K562 (cell line): ENCODE measurements around the gene TGM3. TPM values are rescaled to one million over a fixed set of nuclear protein-coding genes. Genes with fewer than 3 reads are reported as not detected.

ENCODE experiments used
- ATAC-seq: fragments of 200-7000 bp; cut with Tn5 transposase; 3 replicates; pipeline ENCODE4 v1.9.1; 2020; ENCODE audit warnings: moderate library complexity
- BruUV-seq: library from RNA; stranded (reverse); fragments of 400-500 nt; replicated peaks from 2 replicates; lab custom pipeline; 2021; lab: Mats Ljungman, UMichigan
- CTCF ChIA-PET: fragments of 300-600 bp; formaldehyde crosslinking; extraction: SDS; loops from one replicate; lab custom pipeline; 2021; ENCODE audit warnings: low intra/inter-chr PET ratio; lab: Yijun Ruan, JAX
- POLR2A ChIA-PET: fragments of 300-600, 350-650 bp; sonication (Branson Sonifier 250); formaldehyde crosslinking; extraction: SDS; loops from one replicate; lab custom pipeline; 2021; ENCODE audit warnings: antibody characterized with exemption, inconsistent platforms; lab: Yijun Ruan, JAX
- DNase-seq, 4 experiments: peaks; one replicate each; pipeline versions ENCODE4 v3.0.0 to v3.0.0-alpha.2; 2011 to 2018; ENCODE audit warnings: low spot score in 3 of 4, mixed read lengths in 3 of 4; ENCODE audit errors: extremely low read depth in 1 of 4
- FAIRE-seq: peaks from 2 replicates; lab custom pipeline; 2011; peaks lifted over from hg19 to GRCh38; lab: Jason Lieb, UNC
- H2AFZ ChIP-seq: 2 replicates; pipeline ENCODE4 v1.6.0; 2011; ENCODE audit warnings: low read depth, low read length, control low read depth, inconsistent platforms
- H3K27ac ChIP-seq: fragments of 200-600 bp; 3 replicates; pipeline ENCODE4 v1.8.0; 2011; ENCODE audit warnings: low read depth, mild to moderate bottlenecking, control low read depth, inconsistent platforms, low read length, moderate library complexity, mixed read lengths; ENCODE audit errors: extremely low read depth
- H3K27me3 ChIP-seq, 2 experiments: fragments of 300-600 bp in 1 of 2; 2 replicates in 1 of 2; 3 replicates in 1 of 2; pipeline versions ENCODE4 v1.6.0 to v1.8.0; 2011; ENCODE audit warnings: inconsistent platforms in 2 of 2, low read length in 2 of 2, mild to moderate bottlenecking in 1 of 2, mixed read lengths in 1 of 2, moderate library complexity in 1 of 2; ENCODE audit not compliant: control insufficient read depth in 2 of 2, insufficient read depth in 2 of 2
- H3K36me3 ChIP-seq: fragments of 300-600 bp; 3 replicates; pipeline ENCODE4 v1.8.0; 2011; ENCODE audit warnings: mild to moderate bottlenecking, low read length, inconsistent platforms; ENCODE audit not compliant: control insufficient read depth, insufficient read depth
- H3K4me1 ChIP-seq, 2 experiments: fragments of 200-600 bp in 1 of 2; replicated peaks in 1 of 2; 2 replicates in 1 of 2; 3 replicates in 1 of 2; pipeline versions ENCODE4 v1.5.1 to v1.8.0; 2011; ENCODE audit warnings: inconsistent platforms in 2 of 2, low read length in 2 of 2, mild to moderate bottlenecking in 1 of 2, mixed read lengths in 1 of 2, moderate library complexity in 1 of 2; ENCODE audit not compliant: control insufficient read depth in 2 of 2, insufficient read depth in 2 of 2
- H3K4me2 ChIP-seq: 2 replicates; pipeline ENCODE4 v1.6.1; 2011; ENCODE audit warnings: low read length, control low read depth, inconsistent platforms, mixed read lengths; ENCODE audit not compliant: insufficient read depth
- H3K4me3 ChIP-seq: fragments of 200-600 bp; sonication (generic), shearing (Covaris generic); 2 replicates; pipeline ENCODE4 v1.5.1; 2016; ENCODE audit warnings: control low read depth, inconsistent platforms
- H3K79me2 ChIP-seq: fragments of 200-600 bp; 3 replicates; pipeline ENCODE4 v1.8.0; 2011; ENCODE audit warnings: low read length, inconsistent platforms; ENCODE audit not compliant: control insufficient read depth, insufficient read depth
- H3K9ac ChIP-seq, 2 experiments: 2 replicates each; pipeline versions ENCODE4 v1.6.0 to v1.6.1; 2011; ENCODE audit warnings: low read depth in 2 of 2, low read length in 2 of 2, control low read depth in 1 of 2, inconsistent platforms in 1 of 2, mild to moderate bottlenecking in 1 of 2, mixed read lengths in 1 of 2; ENCODE audit not compliant: insufficient read depth in 1 of 2
- H3K9me1 ChIP-seq: one replicate; pipeline ENCODE4 v1.6.0; 2011; ENCODE audit warnings: inconsistent platforms, mild to moderate bottlenecking, low read length, moderate library complexity; ENCODE audit not compliant: control insufficient read depth, insufficient read depth
- H3K9me3 ChIP-seq: replicated peaks from 2 replicates; pipeline ENCODE4 v1.5.1; 2011; ENCODE audit warnings: low read depth, low read length, inconsistent platforms; ENCODE audit not compliant: control insufficient read depth, insufficient read depth
- H4K20me1 ChIP-seq: replicated peaks from 2 replicates; pipeline ENCODE4 v1.6.1; 2011; ENCODE audit warnings: low read length, inconsistent platforms, mixed read lengths; ENCODE audit not compliant: control insufficient read depth, insufficient read depth
- CEBPG ChIP-seq, 3 experiments: fragments of 200-800 bp in 1 of 3; sonication (Bioruptor generic) in 1 of 3; sonication (generic) in 1 of 3; formaldehyde crosslinking in 1 of 3; IDR thresholded peaks in 2 of 3; conservative IDR thresholded peaks in 1 of 3; 2 replicates each; pipeline versions ENCODE4 v1.6.1 to v1.8.0; 2016 to 2022; ENCODE audit warnings: missing compliant biosample characterization in 2 of 3, missing genetic modification characterization in 2 of 3, mild to moderate bottlenecking in 1 of 3, missing genetic modification reagents in 1 of 3
- EHMT2 ChIP-seq: fragments of 450-650 bp; IDR thresholded peaks from 2 replicates; pipeline ENCODE4 v1.6.1; 2018; ENCODE audit warnings: antibody characterized with exemption
- ELF4 ChIP-seq: fragments of 450-650 bp; formaldehyde crosslinking; IDR thresholded peaks from 2 replicates; pipeline ENCODE4 v1.4.0; 2022; ENCODE audit warnings: missing genetic modification characterization
- GABPB2 ChIP-seq: fragments of 250-450 bp; sonication (Bioruptor Pico); conservative IDR thresholded peaks from 2 replicates; pipeline ENCODE4 v1.5.1; 2021; ENCODE audit warnings: mild to moderate bottlenecking
- HDAC8 ChIP-seq: fragments of 450-650 bp; IDR thresholded peaks from 2 replicates; pipeline ENCODE4 v1.6.1; 2016; ENCODE audit warnings: mild to moderate bottlenecking, missing genetic modification characterization, moderate library complexity, missing compliant biosample characterization
- KHSRP ChIP-seq: fragments of 450-650 bp; IDR thresholded peaks from 2 replicates; pipeline ENCODE4 v1.6.1; 2017
- NR1H2 ChIP-seq: sonication (generic); formaldehyde crosslinking; IDR thresholded peaks from 2 replicates; pipeline ENCODE4 v1.4.0; 2020; ENCODE audit warnings: mild to moderate bottlenecking, missing genetic modification reagents
- RFX5 ChIP-seq: IDR thresholded peaks from 2 replicates; pipeline ENCODE4 v1.6.1; 2011; ENCODE audit warnings: low read depth, mild to moderate bottlenecking, improper control_type of control experiment, low read length
- SIN3B ChIP-seq: fragments of 450-650 bp; IDR thresholded peaks from 2 replicates; pipeline ENCODE4 v1.6.1; 2017; ENCODE audit warnings: low read depth, mild to moderate bottlenecking, moderate library complexity
- SMAD3 ChIP-seq: fragments of 450-650 bp; formaldehyde crosslinking; conservative IDR thresholded peaks from 2 replicates; pipeline ENCODE4 v1.4.0; 2020; ENCODE audit warnings: mild to moderate bottlenecking
- SMARCA4 ChIP-seq: fragments of 450-650 bp; IDR thresholded peaks from 2 replicates; pipeline ENCODE4 v1.6.1; 2016
- YBX1 ChIP-seq: fragments of 450-650 bp; IDR thresholded peaks from 2 replicates; pipeline ENCODE4 v1.7.1; 2016; ENCODE audit warnings: mild to moderate bottlenecking
- ZNF197 ChIP-seq: fragments of 200-800 bp; sonication (Bioruptor generic); IDR thresholded peaks from 2 replicates; pipeline ENCODE4 v1.6.1; 2016; ENCODE audit warnings: low read depth, missing genetic modification characterization, missing compliant biosample characterization
- ZNF778 ChIP-seq: fragments of 450-650 bp; formaldehyde crosslinking; IDR thresholded peaks from 2 replicates; pipeline ENCODE4 v1.4.0; 2020; ENCODE audit warnings: mild to moderate bottlenecking, moderate library complexity
- ZSCAN32 ChIP-seq: fragments of 450-650 bp; formaldehyde crosslinking; IDR thresholded peaks from 2 replicates; pipeline ENCODE4 v1.4.0; 2020; ENCODE audit warnings: mild to moderate bottlenecking, moderate library complexity
- WGBS: fragments of 100-300 bp; shearing (Covaris generic); methylation state at CpG from one replicate; pipeline ENCODE4 v1.1.6; 2016; ENCODE audit warnings: low coverage, mixed read lengths; ENCODE audit not compliant: insufficient coverage; ENCODE audit errors: missing lambda C conversion rate; 5-methylcytosine and 5-hydroxymethylcytosine counted together
- in situ Hi-C: fragments of 300-500 bp; cut with MboI; formaldehyde crosslinking; loops from 4 replicates; pipeline ENCODE4 v1.15.0; 2018; ENCODE audit warnings: inconsistent platforms, mixed read lengths
- intact Hi-C: fragments of 100-400 bp; cut with micrococcal nuclease; formaldehyde crosslinking; loops from 2 replicates; pipeline ENCODE4 v1.14.2; 2022
- polyA plus RNA-seq, 8 experiments: library from polyadenylated mRNA; depleted of rRNA in 4 of 8; stranded (reverse) in 5 of 8; unstranded in 3 of 8; fragments of >200 nt; fragmentation: Nextera tagmentation in 2 of 8; fragmentation: Illumina TruSeq in 1 of 8; extraction: Ambion mirVana in 2 of 8; extraction: Trizol in 1 of 8; gene quantifications; 2 replicates each; pipeline versions ENCODE4 v1.2.1 to v1.2.3, GENCODE V29; 2011 to 2014; ENCODE audit warnings: inconsistent platforms in 1 of 8, missing spikeins in 1 of 8
- total RNA-seq, 7 experiments: library from RNA; depleted of rRNA in 6 of 7; stranded (reverse); fragments of >200 nt in 6 of 7; fragmentation: Illumina TruSeq in 2 of 7; extraction: Trizol in 2 of 7; gene quantifications; 2 replicates each; pipeline versions ENCODE4 v1.2.1 to v1.2.3, GENCODE V29; 2011 to 2021; ENCODE audit warnings: low replicate concordance in 1 of 7
- TF ChIP-seq, protein P1 (sequence below): sonication (generic); IDR thresholded peaks from 2 replicates; pipeline ENCODE4 v1.6.1; 2016

The TGM3 gene
- total and polyA plus RNA-seq, 9 of the 15 experiments (the other 6 are each of a cell fraction or from before 2014, with no cell fraction given) = not detected

DNA sequence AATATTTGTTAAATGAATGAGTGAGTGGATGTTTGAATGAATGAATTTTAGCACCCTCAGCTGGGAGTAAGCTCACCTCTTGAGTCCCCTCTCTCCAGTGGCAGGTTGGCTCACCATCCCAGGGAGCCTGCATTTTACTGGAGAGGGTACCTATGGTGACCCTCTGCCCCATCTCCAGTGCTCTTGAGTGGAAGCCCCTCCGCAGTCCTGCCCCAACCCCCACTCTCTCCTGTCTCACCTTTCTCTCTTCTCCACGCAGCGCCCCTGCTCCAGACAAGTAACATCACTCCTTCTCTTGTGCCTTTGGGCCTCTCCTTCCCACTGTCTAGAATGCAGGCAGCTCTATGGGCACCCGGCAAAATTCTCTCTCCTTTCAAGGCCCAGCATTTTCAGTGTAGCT, 11.3 kb downstream of the TGM3 start:
- BruUV-seq = no TSS peak
- WGBS = 0% methylated on average over 1 of the region's 4 CpGs

More for the DNA sequence above, 11.3 kb downstream of the TGM3 start:
- H3K79me2 ChIP-seq = no peaks in the 10 kb centered on the region
- TF ChIP-seq KHSRP = no peak
- TF ChIP-seq GABPB2 (CRISPR knock-in tag) = no peak
- TF ChIP-seq HDAC8 (tag) = no peak
- no peak for TF ChIP-seq ZSCAN32 (CRISPR knock-in tag)
- TF ChIP-seq ZNF778 (CRISPR knock-in tag) = no peak
- no peak for TF ChIP-seq ELF4 (CRISPR knock-in tag)
- no peak for TF ChIP-seq YBX1
- no peak for TF ChIP-seq RFX5
- no peak for TF ChIP-seq NR1H2 (CRISPR knock-in tag)
- TF ChIP-seq SMAD3 (CRISPR knock-in tag) = no peak
- TF ChIP-seq EHMT2 = no peak
- TF ChIP-seq SMARCA4 = no peak
- no peak for TF ChIP-seq SIN3B
- TF ChIP-seq ZNF197 (CRISPR knock-in tag) = no peak
- TF ChIP-seq, protein P1, sequence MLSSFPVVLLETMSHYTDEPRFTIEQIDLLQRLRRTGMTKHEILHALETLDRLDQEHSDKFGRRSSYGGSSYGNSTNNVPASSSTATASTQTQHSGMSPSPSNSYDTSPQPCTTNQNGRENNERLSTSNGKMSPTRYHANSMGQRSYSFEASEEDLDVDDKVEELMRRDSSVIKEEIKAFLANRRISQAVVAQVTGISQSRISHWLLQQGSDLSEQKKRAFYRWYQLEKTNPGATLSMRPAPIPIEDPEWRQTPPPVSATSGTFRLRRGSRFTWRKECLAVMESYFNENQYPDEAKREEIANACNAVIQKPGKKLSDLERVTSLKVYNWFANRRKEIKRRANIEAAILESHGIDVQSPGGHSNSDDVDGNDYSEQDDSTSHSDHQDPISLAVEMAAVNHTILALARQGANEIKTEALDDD = no peak
- TF ChIP-seq CEBPG (CRISPR knock-in tag; IDR thresholded peaks at IDR 0.05) = no peak
- TF ChIP-seq CEBPG (tag; conservative IDR thresholded peaks at IDR 0.05 in 1 of 2, IDR thresholded peaks at IDR 0.05 in 1 of 2) = no peak
- TF ChIP-seq, all 486 proteins: peak for 0
- in situ Hi-C loops (no loop called here), intact Hi-C loops (no loop called here)
- no peak overlapping the region for H3K27ac ChIP-seq
- H2AFZ ChIP-seq = no peak overlapping the region
- no peak overlapping the region for H3K4me3 ChIP-seq
- no peaks in the 10 kb centered on the region for H3K9me1 ChIP-seq
- H4K20me1 ChIP-seq = no peaks in the 10 kb centered on the region
- no peak overlapping the region for H3K4me2 ChIP-seq
- ChIA-PET CTCF (no interaction called here), POLR2A (no interaction called here)
- no peak for FAIRE-seq
- DNase-seq = no peak
- no peaks in the 10 kb centered on the region for H3K9me3 ChIP-seq
- no peak overlapping the region for H3K9ac ChIP-seq
- H3K4me1 ChIP-seq = no peaks in the 10 kb centered on the region; a peak in 1 of 5 replicates
- H3K27me3 ChIP-seq = peaks cover 0 to 7% of the 10 kb centered on the region in 2 experiments; a peak in 1 of 5 replicates
- no peaks in the 10 kb centered on the region for H3K36me3 ChIP-seq
- ATAC-seq = no peak
